Measurements from ENCODE around the gene GMFB.

DNA sequence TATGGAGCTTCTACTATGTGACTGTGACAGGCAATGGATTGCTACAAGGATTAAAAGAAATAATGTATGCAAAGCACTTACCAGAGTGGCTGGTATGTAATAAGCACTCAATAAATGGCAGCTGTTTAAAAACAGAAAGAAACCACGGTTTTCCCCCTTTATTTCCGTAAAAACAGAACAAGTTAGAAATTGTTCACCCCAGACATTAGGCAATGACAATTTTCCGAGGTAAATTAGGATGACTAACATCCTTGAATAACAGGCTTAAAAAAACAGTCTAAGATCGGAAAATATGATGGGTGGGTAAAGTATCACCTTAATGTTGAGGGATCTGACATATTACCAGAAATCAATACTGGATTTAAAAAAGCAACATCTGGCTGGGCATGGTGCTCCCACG lies 26.7 kb downstream of the GMFB start:
- TF ChIP-seq, protein P1, sequence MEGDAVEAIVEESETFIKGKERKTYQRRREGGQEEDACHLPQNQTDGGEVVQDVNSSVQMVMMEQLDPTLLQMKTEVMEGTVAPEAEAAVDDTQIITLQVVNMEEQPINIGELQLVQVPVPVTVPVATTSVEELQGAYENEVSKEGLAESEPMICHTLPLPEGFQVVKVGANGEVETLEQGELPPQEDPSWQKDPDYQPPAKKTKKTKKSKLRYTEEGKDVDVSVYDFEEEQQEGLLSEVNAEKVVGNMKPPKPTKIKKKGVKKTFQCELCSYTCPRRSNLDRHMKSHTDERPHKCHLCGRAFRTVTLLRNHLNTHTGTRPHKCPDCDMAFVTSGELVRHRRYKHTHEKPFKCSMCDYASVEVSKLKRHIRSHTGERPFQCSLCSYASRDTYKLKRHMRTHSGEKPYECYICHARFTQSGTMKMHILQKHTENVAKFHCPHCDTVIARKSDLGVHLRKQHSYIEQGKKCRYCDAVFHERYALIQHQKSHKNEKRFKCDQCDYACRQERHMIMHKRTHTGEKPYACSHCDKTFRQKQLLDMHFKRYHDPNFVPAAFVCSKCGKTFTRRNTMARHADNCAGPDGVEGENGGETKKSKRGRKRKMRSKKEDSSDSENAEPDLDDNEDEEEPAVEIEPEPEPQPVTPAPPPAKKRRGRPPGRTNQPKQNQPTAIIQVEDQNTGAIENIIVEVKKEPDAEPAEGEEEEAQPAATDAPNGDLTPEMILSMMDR (conservative IDR thresholded peaks at IDR 0.05; ENCODE audit: low read length), result no peak
- TF ChIP-seq EZH2phosphoT487 (IDR thresholded peaks at IDR 0.05; ENCODE audit: borderline replicate concordance, low read depth, low read length), result no peak

Data from OCI-LY7 (cell line).